B cell (primary cell): ENCODE data around the gene SNAPC3. TPM values are rescaled to one million over a fixed set of nuclear protein-coding genes. Genes with fewer than 3 reads are reported as not detected.

ENCODE experiments used
- ATAC-seq: fragments of 200-7000 bp; cut with Tn5 transposase; one replicate; pipeline ENCODE4 v1.10.0; 2021; ENCODE audit warnings: low read depth, mild to moderate bottlenecking, moderate number of reproducible peaks, moderate library complexity
- CTCF ChIA-PET: fragments of 350-600 bp; sonication (Branson Sonifier 250); formaldehyde crosslinking; loops from one replicate; lab custom pipeline; 2021; ENCODE audit warnings: antibody characterized with exemption, inconsistent platforms; lab: Charles Lee
- POLR2A ChIA-PET: fragments of 350-600 bp; sonication (Branson Sonifier 250); formaldehyde crosslinking; loops from one replicate; lab custom pipeline; 2021; ENCODE audit warnings: antibody characterized with exemption; lab: Charles Lee
- DNase-seq: peaks from one replicate; pipeline ENCODE4 v3.0.0; 2013
- H2AFZ ChIP-seq: 2 replicates; pipeline ENCODE4 v1.6.1; 2012; ENCODE audit warnings: mild to moderate bottlenecking, low read depth, low read length; ENCODE audit not compliant: insufficient read depth, poor library complexity, severe bottlenecking
- H3K27ac ChIP-seq, 2 donors: 1 replicate in 1 of 2; 2 replicates in 1 of 2; pipeline ENCODE4 v1.5.1; 2012 to 2013; ENCODE audit warnings: low read length in 2 of 2, mild to moderate bottlenecking in 2 of 2, moderate library complexity in 1 of 2
- H3K27me3 ChIP-seq, 4 experiments: fragments of 200-600 bp in 1 of 4; sonication (generic) in 1 of 4; replicated peaks in 1 of 4; 1 replicate in 2 of 4; 2 replicates in 2 of 4; pipeline versions ENCODE4 v1.6.1 to v1.7.0; 2013 to 2016; ENCODE audit warnings: low read length in 3 of 4, mild to moderate bottlenecking in 2 of 4, mixed read lengths in 1 of 4, moderate library complexity in 1 of 4; ENCODE audit not compliant: insufficient read depth in 4 of 4, control insufficient read depth in 3 of 4; ENCODE audit errors: control extremely low read depth in 1 of 4
- H3K36me3 ChIP-seq, 2 experiments: replicated peaks in 1 of 2; 1 replicate in 1 of 2; 2 replicates in 1 of 2; pipeline versions ENCODE4 v1.6.1 to v1.7.1; 2013; ENCODE audit warnings: low read length in 1 of 2; ENCODE audit not compliant: insufficient read depth in 2 of 2, control insufficient read depth in 1 of 2; ENCODE audit errors: control extremely low read depth in 1 of 2, extremely low read depth in 1 of 2
- H3K4me1 ChIP-seq, 2 donors: fragments of 200-600 bp in 1 of 2; sonication (generic) in 1 of 2; 1 replicate in 1 of 2; 2 replicates in 1 of 2; pipeline versions ENCODE4 v1.5.1 to v1.6.1; 2013 to 2017; ENCODE audit warnings: low read length in 2 of 2; ENCODE audit not compliant: control insufficient read depth in 2 of 2, insufficient read depth in 2 of 2
- H3K4me2 ChIP-seq: replicated peaks from 2 replicates; pipeline ENCODE3; 2012; ENCODE audit warnings: mild to moderate bottlenecking, low read depth, low read length; ENCODE audit not compliant: poor library complexity, severe bottlenecking
- H3K4me3 ChIP-seq, 5 experiments: fragments of 200-600 bp in 1 of 5; sonication (generic) in 1 of 5; 1 replicate in 3 of 5; 2 replicates in 2 of 5; pipeline versions ENCODE4 v1.5.1 to v1.7.0; 2011 to 2016; ENCODE audit warnings: low read length in 4 of 5, mild to moderate bottlenecking in 4 of 5, low read depth in 2 of 5, control low read depth in 1 of 5, moderate library complexity in 1 of 5; ENCODE audit not compliant: insufficient read depth in 1 of 5; ENCODE audit errors: control extremely low read depth in 1 of 5, extremely low read depth in 1 of 5
- H3K79me2 ChIP-seq: fragments of 200-600 bp; sonication (generic); one replicate; pipeline ENCODE4 v1.6.0; 2016; ENCODE audit warnings: low read length; ENCODE audit not compliant: control insufficient read depth, insufficient read depth
- H3K9ac ChIP-seq: fragments of 200-600 bp; sonication (generic); 2 replicates; pipeline ENCODE4 v1.6.1; 2017; ENCODE audit warnings: mild to moderate bottlenecking, low read length, moderate library complexity
- H3K9me3 ChIP-seq, 3 donors: one replicate each; pipeline versions ENCODE4 v1.6.1 to v1.7.1; 2013; ENCODE audit warnings: low read length in 2 of 3; ENCODE audit not compliant: control insufficient read depth in 2 of 3, insufficient read depth in 1 of 3; ENCODE audit errors: control extremely low read depth in 1 of 3
- H4K20me1 ChIP-seq: 2 replicates; pipeline ENCODE4 v1.6.0; 2012; ENCODE audit warnings: mild to moderate bottlenecking, low read length; ENCODE audit not compliant: insufficient read depth, control insufficient read depth, poor library complexity, severe bottlenecking
- H3K27ac Mint-ChIP-seq: one replicate; pipeline ENCODE4 v1.8.0; 2021; ENCODE audit warnings: mixed read lengths
- H3K27me3 Mint-ChIP-seq: one replicate; pipeline ENCODE4 v1.8.0; 2021; ENCODE audit warnings: mixed read lengths
- H3K4me1 Mint-ChIP-seq: one replicate; pipeline ENCODE4 v1.8.0; 2021; ENCODE audit warnings: mixed read lengths
- H3K4me3 Mint-ChIP-seq: one replicate; pipeline ENCODE4 v1.8.0; 2021; ENCODE audit warnings: mixed read lengths
- H3K9me3 Mint-ChIP-seq: one replicate; pipeline ENCODE4 v1.8.0; 2022; ENCODE audit warnings: mixed read lengths; ENCODE audit not compliant: insufficient read depth
- EZH2 ChIP-seq: IDR thresholded peaks from 2 replicates; pipeline ENCODE4 v1.6.1; 2012; ENCODE audit warnings: borderline replicate concordance, low read depth, mild to moderate bottlenecking, moderate library complexity, low read length; ENCODE audit not compliant: insufficient read depth, poor library complexity, severe bottlenecking
- WGBS: methylation state at CpG from one replicate; pipeline ENCODE4 v1.1.5; 2013; ENCODE audit warnings: missing lambda C conversion rate; ENCODE audit not compliant: insufficient coverage; 5-methylcytosine and 5-hydroxymethylcytosine counted together
- intact Hi-C: fragments of 100-400 bp; cut with micrococcal nuclease; formaldehyde crosslinking; loops from one replicate; pipeline ENCODE4 v1.10.0; 2022
- polyA minus RNA-seq: library from RNA; depleted of rRNA, polyadenylated mRNA; stranded (reverse); fragments of >200 nt; gene quantifications from 2 replicates; pipeline ENCODE4 v1.2.3, GENCODE V29; 2012
- polyA plus RNA-seq: library from polyadenylated mRNA; depleted of rRNA; stranded (reverse); fragments of >200 nt; gene quantifications from 2 replicates; pipeline ENCODE4 v1.2.3, GENCODE V29; 2012
- total RNA-seq, 2 donors: library from RNA; stranded (reverse); fragments of 120-200 nt in 1 of 2; gene quantifications; 1 replicate in 1 of 2; 2 replicates in 1 of 2; pipeline versions ENCODE4 v1.2.3 to v1.2.4, GENCODE V29; 2013 to 2022
- TF ChIP-seq, protein P1 (sequence below): fragments of 200-600 bp; IDR thresholded peaks from one replicate; pipeline ENCODE4 v1.8.0; 2022; ENCODE audit warnings: antibody characterized with exemption, mild to moderate bottlenecking

The SNAPC3 gene
- 48.3 and 52.1 TPM in 2 replicates for total RNA-seq
- 40.1 TPM for total RNA-seq (2013)
- 15.2 and 16.6 TPM in 2 replicates for polyA plus RNA-seq
- 24.3 and 35.2 TPM in 2 replicates for polyA minus RNA-seq

DNA sequence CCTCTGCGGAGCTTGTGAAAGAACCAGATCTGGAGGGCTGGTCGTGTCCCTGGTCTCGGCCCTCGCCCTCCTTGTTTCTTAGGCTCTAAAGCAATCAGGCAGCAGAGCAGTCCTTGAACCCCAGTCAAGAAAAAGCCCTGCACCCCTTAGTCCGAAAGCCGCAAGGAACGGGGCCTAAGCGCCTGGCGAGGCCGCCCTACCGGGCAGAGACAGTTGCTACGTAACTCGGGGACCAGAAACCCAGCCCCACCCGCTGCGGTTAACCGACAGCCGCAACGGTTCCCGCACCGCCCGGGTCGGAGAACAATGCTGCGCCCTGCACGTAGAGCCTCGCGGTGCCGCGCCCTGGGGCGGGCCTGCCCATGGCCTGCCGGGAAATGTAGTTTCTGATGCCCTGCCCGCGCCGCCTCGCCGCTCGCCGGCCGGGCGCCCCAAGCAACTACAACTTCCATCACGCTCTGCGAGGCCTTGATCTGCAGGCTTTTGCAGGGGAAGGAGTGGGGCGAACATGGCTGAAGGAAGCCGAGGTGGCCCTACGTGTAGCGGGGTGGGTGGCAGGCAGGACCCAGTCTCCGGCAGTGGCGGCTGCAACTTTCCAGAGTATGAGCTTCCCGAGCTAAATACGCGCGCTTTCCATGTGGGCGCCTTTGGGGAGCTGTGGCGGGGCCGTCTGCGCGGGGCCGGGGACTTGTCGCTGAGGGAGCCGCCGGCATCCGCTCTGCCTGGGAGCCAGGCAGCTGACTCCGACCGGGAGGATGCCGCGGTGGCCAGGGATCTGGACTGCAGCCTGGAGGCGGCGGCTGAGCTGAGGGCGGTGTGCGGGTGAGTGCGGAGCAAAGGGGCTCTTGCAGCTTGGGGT is at the start of gene SNAPC3:
TSS of gene SNAPC3 (plus strand) at position 505 of the 859 bp plus-strand sequence. CDS start at position 509, 4 bp downstream.
- Mint-ChIP-seq H3K4me3 (peak within 1 kb of the TSS; percentile 93), H3K27ac (peak within 1 kb of the TSS; percentile 84), H3K9me3 (no peaks in the 10 kb centered on the region), H3K27me3 (no peaks in the 10 kb centered on the region), H3K4me1 (peaks cover 39% of the 10 kb centered on the region)
- intact Hi-C loops = loop anchor here (1.0 to 2.0 kb wide), 5 partner anchors 88 to 211 kb away; partner anchors contain the start of genes PSIP1 and TTC39B
- CTCF ChIA-PET = interaction anchor here (0.5 to 3.0 kb wide), 4 partner anchors 8 to 210 kb away, joined by 3 to 8 read pairs (median 3); no protein-coding TSS in a partner anchor
- Histone ChIP-seq H3K27me3 (no peaks in the 10 kb centered on the region), H3K4me3 (peak within 1 kb of the TSS; percentile 73 to 95 (median 87)), H2AFZ (peak within 1 kb of the TSS; percentile 90), H3K4me1 (peaks cover 32 to 34% of the 10 kb centered on the region in 2 donors), H4K20me1 (peaks cover 8% of the 10 kb centered on the region), H3K79me2 (peaks cover 48% of the 10 kb centered on the region), H3K36me3 (peaks cover 0 to 4% of the 10 kb centered on the region in 2 experiments), H3K27ac (peak within 1 kb of the TSS; percentile 68 to 74), H3K4me2 (peak within 1 kb of the TSS; percentile 75), H3K9me3 (no peaks in the 10 kb centered on the region), H3K9ac (peak within 1 kb of the TSS; percentile 84)
- under 1% methylated on average over 70 of the region's 70 CpGs for WGBS
- TF ChIP-seq, protein P1, sequence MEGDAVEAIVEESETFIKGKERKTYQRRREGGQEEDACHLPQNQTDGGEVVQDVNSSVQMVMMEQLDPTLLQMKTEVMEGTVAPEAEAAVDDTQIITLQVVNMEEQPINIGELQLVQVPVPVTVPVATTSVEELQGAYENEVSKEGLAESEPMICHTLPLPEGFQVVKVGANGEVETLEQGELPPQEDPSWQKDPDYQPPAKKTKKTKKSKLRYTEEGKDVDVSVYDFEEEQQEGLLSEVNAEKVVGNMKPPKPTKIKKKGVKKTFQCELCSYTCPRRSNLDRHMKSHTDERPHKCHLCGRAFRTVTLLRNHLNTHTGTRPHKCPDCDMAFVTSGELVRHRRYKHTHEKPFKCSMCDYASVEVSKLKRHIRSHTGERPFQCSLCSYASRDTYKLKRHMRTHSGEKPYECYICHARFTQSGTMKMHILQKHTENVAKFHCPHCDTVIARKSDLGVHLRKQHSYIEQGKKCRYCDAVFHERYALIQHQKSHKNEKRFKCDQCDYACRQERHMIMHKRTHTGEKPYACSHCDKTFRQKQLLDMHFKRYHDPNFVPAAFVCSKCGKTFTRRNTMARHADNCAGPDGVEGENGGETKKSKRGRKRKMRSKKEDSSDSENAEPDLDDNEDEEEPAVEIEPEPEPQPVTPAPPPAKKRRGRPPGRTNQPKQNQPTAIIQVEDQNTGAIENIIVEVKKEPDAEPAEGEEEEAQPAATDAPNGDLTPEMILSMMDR = no peak
- TF ChIP-seq EZH2 = no peak
- ATAC-seq (peak; percentile 98), DNase-seq (peak; percentile 95)
- POLR2A ChIA-PET = interaction anchor here (0.5 to 1.4 kb wide), 2 partner anchors 88 to 130 kb away, joined by 3 to 5 read pairs; partner anchors contain the start of gene PSIP1
